IMR-90 (cell line): ENCODE results near the gene ZNF124. TPM values are rescaled to one million over a fixed set of nuclear protein-coding genes. Genes with fewer than 3 reads are reported as not detected.

Experiments
- ATAC-seq: fragments of 200-7000 bp; cut with Tn5 transposase; 2 replicates; pipeline ENCODE4 v1.9.1; 2020; ENCODE audit warnings: low read depth, mild to moderate bottlenecking, moderate library complexity
- BruUV-seq: library from RNA; stranded (reverse); fragments of 400-500 nt; replicated peaks from 2 replicates; lab custom pipeline; 2021; lab: Mats Ljungman, UMichigan
- CTCF ChIA-PET: fragments of 300-600 bp; formaldehyde crosslinking; extraction: SDS; loops from one replicate; lab custom pipeline; 2021; ENCODE audit warnings: antibody characterized with exemption; lab: Yijun Ruan, JAX
- POLR2A ChIA-PET: fragments of 300-600 bp; sonication (Branson Sonifier 250); formaldehyde crosslinking; loops from one replicate; lab custom pipeline; 2022; ENCODE audit warnings: antibody characterized with exemption; ENCODE audit not compliant: unreplicated experiment; lab: Charles Lee
- DNase-seq: peaks from one replicate; pipeline ENCODE4 v3.0.0; 2013
- H2AFZ ChIP-seq: replicated peaks from 2 replicates; pipeline ENCODE3; 2013; ENCODE audit warnings: low read length, mild to moderate bottlenecking; ENCODE audit not compliant: poor library complexity
- H2AK5ac ChIP-seq: 2 replicates; pipeline ENCODE4 v1.6.1; 2013; ENCODE audit warnings: low read depth, low read length, inconsistent platforms
- H2AK9ac ChIP-seq: replicated peaks from 2 replicates; pipeline ENCODE3; 2013; ENCODE audit warnings: mild to moderate bottlenecking, low read depth, low read length, moderate library complexity; ENCODE audit not compliant: poor library complexity
- H2BK120ac ChIP-seq: 2 replicates; pipeline ENCODE4 v1.6.1; 2013; ENCODE audit warnings: low read depth, low read length, inconsistent platforms
- H2BK15ac ChIP-seq: 3 replicates; pipeline ENCODE4 v1.6.1; 2013; ENCODE audit warnings: low read depth, low read length, inconsistent platforms
- H2BK20ac ChIP-seq: 2 replicates; pipeline ENCODE4 v1.6.1; 2013; ENCODE audit warnings: low read depth, mild to moderate bottlenecking, inconsistent platforms, low read length, moderate library complexity
- H2BK5ac ChIP-seq: 2 replicates; pipeline ENCODE4 v1.6.1; 2013; ENCODE audit warnings: mild to moderate bottlenecking, low read depth, low read length, inconsistent platforms; ENCODE audit not compliant: poor library complexity, severe bottlenecking
- H3K14ac ChIP-seq: replicated peaks from 2 replicates; pipeline ENCODE4 v1.6.1; 2013; ENCODE audit warnings: low read depth, low read length, inconsistent platforms
- H3K18ac ChIP-seq: 2 replicates; pipeline ENCODE4 v1.6.1; 2013; ENCODE audit warnings: low read depth, low read length, control low read depth
- H3K23ac ChIP-seq: 2 replicates; pipeline ENCODE4 v1.6.1; 2013; ENCODE audit warnings: low read depth, low read length, inconsistent platforms
- H3K27ac ChIP-seq: 2 replicates; pipeline ENCODE4 v1.5.1; 2013; ENCODE audit warnings: mild to moderate bottlenecking, control low read depth, low read length; ENCODE audit not compliant: insufficient read depth
- H3K27me3 ChIP-seq: 2 replicates; pipeline ENCODE4 v1.6.1; 2013; ENCODE audit warnings: low read length; ENCODE audit not compliant: control insufficient read depth, insufficient read depth
- H3K36me3 ChIP-seq: 2 replicates; pipeline ENCODE4 v1.6.1; 2013; ENCODE audit warnings: low read length, mixed read lengths; ENCODE audit not compliant: control insufficient read depth, insufficient read depth
- H3K4ac ChIP-seq: 2 replicates; pipeline ENCODE4 v1.6.1; 2013; ENCODE audit warnings: low read depth, low read length, inconsistent platforms
- H3K4me1 ChIP-seq: 2 replicates; pipeline ENCODE4 v1.6.1; 2013; ENCODE audit warnings: low read length, mixed read lengths; ENCODE audit not compliant: control insufficient read depth, insufficient read depth
- H3K4me2 ChIP-seq: 2 replicates; pipeline ENCODE4 v1.6.1; 2013; ENCODE audit warnings: low read depth, mild to moderate bottlenecking, control low read depth, low read length, moderate library complexity
- H3K4me3 ChIP-seq: 2 replicates; pipeline ENCODE4 v1.5.1; 2013; ENCODE audit warnings: low read depth, mild to moderate bottlenecking, control low read depth, low read length, moderate library complexity; ENCODE audit not compliant: insufficient read depth
- H3K56ac ChIP-seq: 2 replicates; pipeline ENCODE4 v1.6.1; 2013; ENCODE audit warnings: low read length, inconsistent platforms; ENCODE audit not compliant: insufficient read depth; ENCODE audit errors: extremely low read depth
- H3K79me1 ChIP-seq, 2 experiments: 2 replicates each; pipeline ENCODE4 v1.6.1; 2013; ENCODE audit warnings: low read length in 2 of 2, inconsistent platforms in 1 of 2, low read depth in 1 of 2
- H3K9ac ChIP-seq: 2 replicates; pipeline ENCODE4 v1.6.1; 2013; ENCODE audit warnings: low read depth, low read length, control low read depth
- H3K9me1 ChIP-seq: 2 replicates; pipeline ENCODE4 v1.6.1; 2013; ENCODE audit warnings: low read length, inconsistent platforms; ENCODE audit not compliant: insufficient read depth
- H3K9me3 ChIP-seq: 2 replicates; pipeline ENCODE4 v1.6.1; 2013; ENCODE audit warnings: low read length; ENCODE audit not compliant: control insufficient read depth, insufficient read depth
- H4K20me1 ChIP-seq: 2 replicates; pipeline ENCODE4 v1.6.1; 2013; ENCODE audit warnings: low read length, inconsistent platforms; ENCODE audit not compliant: insufficient read depth
- H4K5ac ChIP-seq: 2 replicates; pipeline ENCODE4 v1.6.1; 2013; ENCODE audit warnings: mild to moderate bottlenecking, low read depth, low read length, control low read depth
- H4K8ac ChIP-seq, 2 experiments: 2 replicates each; pipeline ENCODE4 v1.6.1; 2013; ENCODE audit warnings: low read depth in 2 of 2, low read length in 2 of 2, control low read depth in 1 of 2, inconsistent platforms in 1 of 2
- H4K91ac ChIP-seq: 2 replicates; pipeline ENCODE4 v1.6.1; 2013; ENCODE audit warnings: low read depth, low read length, inconsistent platforms; ENCODE audit not compliant: insufficient read depth
- ELK1 ChIP-seq: fragments of 150-350 bp; IDR thresholded peaks from 2 replicates; pipeline ENCODE4 v1.6.1; 2016; ENCODE audit warnings: low read depth, mild to moderate bottlenecking, low read length, moderate library complexity, borderline replicate concordance
- FOS ChIP-seq: fragments of 150-350 bp; IDR thresholded peaks from 2 replicates; pipeline ENCODE4 v1.6.1; 2016; ENCODE audit warnings: low read depth, low read length
- MAZ ChIP-seq: IDR thresholded peaks from 2 replicates; pipeline ENCODE4 v1.6.1; 2012; ENCODE audit warnings: low read depth, mild to moderate bottlenecking, low read length, improper control_type of control experiment, moderate library complexity, borderline replicate concordance
- RAD21 ChIP-seq: IDR thresholded peaks from 2 replicates; pipeline ENCODE4 v1.6.1; 2012; ENCODE audit warnings: low read length, improper control_type of control experiment
- RCOR1 ChIP-seq: IDR thresholded peaks from 2 replicates; pipeline ENCODE4 v1.6.1; 2012; ENCODE audit warnings: mild to moderate bottlenecking, low read length, improper control_type of control experiment; ENCODE audit not compliant: insufficient replicate concordance
- WGBS, 2 experiments: methylation state at CpG; one replicate each; pipeline versions ENCODE4 v1.1.5 to v1.1.7; 2013; ENCODE audit warnings: missing lambda C conversion rate in 2 of 2; ENCODE audit not compliant: insufficient read length in 1 of 2; ENCODE audit errors: extremely low coverage in 2 of 2; 5-methylcytosine and 5-hydroxymethylcytosine counted together
- dilution Hi-C: fragments of 300-500 bp; cut with HindIII; formaldehyde crosslinking; loops from one replicate; pipeline ENCODE4 v1.14.3; 2018; ENCODE audit warnings: low sequenced_read_pairs; ENCODE audit not compliant: unreplicated experiment
- in situ Hi-C: fragments of 300-500 bp; cut with MboI; formaldehyde crosslinking; loops from 3 replicates; pipeline ENCODE4 v1.14.3; 2019; ENCODE audit warnings: low sequenced_read_pairs, inconsistent platforms, mixed read lengths
- intact Hi-C: fragments of 100-400 bp; cut with micrococcal nuclease; formaldehyde crosslinking; loops from 2 replicates; pipeline ENCODE4 v1.10.0; 2022
- polyA plus RNA-seq, 3 experiments: library from polyadenylated mRNA; depleted of rRNA; stranded (reverse); fragments of >200 nt; gene quantifications; 2 replicates each; pipeline ENCODE4 v1.2.3, GENCODE V29; 2012; ENCODE audit warnings: low replicate concordance in 1 of 3
- total RNA-seq: library from RNA; depleted of rRNA; stranded (reverse); fragments of >200 nt; gene quantifications from 2 replicates; pipeline ENCODE4 v1.2.3, GENCODE V29; 2012
- TF ChIP-seq, protein P1 (sequence below): conservative IDR thresholded peaks from 2 replicates; pipeline ENCODE4 v1.5.1; 2012; ENCODE audit warnings: mild to moderate bottlenecking, low read depth, low read length, improper control_type of control experiment

ZNF124 gene
- total and polyA plus RNA-seq, 2 of the 4 experiments (the other 2 are of a cell fraction), result 3.2 to 89.3 TPM

GRCh38 chr1:247165674-247166073 is 6.1 kb downstream of the ZNF124 start:
- H2BK20ac ChIP-seq, result no peak overlapping the region
- ChIA-PET POLR2A (no interaction called here), CTCF (no interaction called here)
- ATAC-seq (no peak), DNase-seq (no peak)
- dilution Hi-C loops, result no loop called here
- H2AK9ac ChIP-seq, result no peak overlapping the region
- WGBS, 2 experiments, result 88% methylated on average over 1 of the region's 4 CpGs; no CpG with 5 or more reads in 1 of the 2 experiments
- no peak overlapping the region for H4K91ac ChIP-seq
- H2AFZ ChIP-seq, result no peak overlapping the region
- no peak overlapping the region for H3K56ac ChIP-seq
- no peak overlapping the region for H3K9ac ChIP-seq
- no peak overlapping the region for H3K4me3 ChIP-seq
- no peak overlapping the region for H3K18ac ChIP-seq
- H4K5ac ChIP-seq, result no peak overlapping the region
- H3K9me1 ChIP-seq, result no peaks in the 10 kb centered on the region
- no peak overlapping the region for H3K4ac ChIP-seq
- no peaks in the 10 kb centered on the region for H4K20me1 ChIP-seq
- peaks cover 5% of the 10 kb centered on the region for H3K9me3 ChIP-seq
- no peak overlapping the region for H3K23ac ChIP-seq
- no peak overlapping the region for H2BK5ac ChIP-seq
- H3K14ac ChIP-seq, result no peak overlapping the region
- no peaks in the 10 kb centered on the region for H3K4me1 ChIP-seq
- no peak overlapping the region for H2AK5ac ChIP-seq
- H3K27me3 ChIP-seq, result no peaks in the 10 kb centered on the region
- intact Hi-C loops, result no loop called here
- H3K27ac ChIP-seq, result no peak overlapping the region
- 0 out of 2 replicates have a peak, but pooled peaks cover 2% of the 10 kb centered on the region for H3K36me3 ChIP-seq
- in situ Hi-C loops, result no loop called here
- H4K8ac ChIP-seq, result no peak overlapping the region
- no peak overlapping the region for H2BK120ac ChIP-seq
- H3K4me2 ChIP-seq, result no peak overlapping the region
- H3K79me1 ChIP-seq, result peaks cover 0 to 16% of the 10 kb centered on the region in 2 experiments; a peak in 3 of 4 replicates
- H2BK15ac ChIP-seq, result no peak overlapping the region
- no TSS peak for BruUV-seq
- TF ChIP-seq ELK1 (no peak), RCOR1 (no peak), FOS (no peak), RAD21 (no peak), MAZ (no peak)
- TF ChIP-seq, protein P1, sequence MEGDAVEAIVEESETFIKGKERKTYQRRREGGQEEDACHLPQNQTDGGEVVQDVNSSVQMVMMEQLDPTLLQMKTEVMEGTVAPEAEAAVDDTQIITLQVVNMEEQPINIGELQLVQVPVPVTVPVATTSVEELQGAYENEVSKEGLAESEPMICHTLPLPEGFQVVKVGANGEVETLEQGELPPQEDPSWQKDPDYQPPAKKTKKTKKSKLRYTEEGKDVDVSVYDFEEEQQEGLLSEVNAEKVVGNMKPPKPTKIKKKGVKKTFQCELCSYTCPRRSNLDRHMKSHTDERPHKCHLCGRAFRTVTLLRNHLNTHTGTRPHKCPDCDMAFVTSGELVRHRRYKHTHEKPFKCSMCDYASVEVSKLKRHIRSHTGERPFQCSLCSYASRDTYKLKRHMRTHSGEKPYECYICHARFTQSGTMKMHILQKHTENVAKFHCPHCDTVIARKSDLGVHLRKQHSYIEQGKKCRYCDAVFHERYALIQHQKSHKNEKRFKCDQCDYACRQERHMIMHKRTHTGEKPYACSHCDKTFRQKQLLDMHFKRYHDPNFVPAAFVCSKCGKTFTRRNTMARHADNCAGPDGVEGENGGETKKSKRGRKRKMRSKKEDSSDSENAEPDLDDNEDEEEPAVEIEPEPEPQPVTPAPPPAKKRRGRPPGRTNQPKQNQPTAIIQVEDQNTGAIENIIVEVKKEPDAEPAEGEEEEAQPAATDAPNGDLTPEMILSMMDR, result no peak
